ENCODE measurements around the gene GAPDH. TPM values are rescaled to one million over a fixed set of nuclear protein-coding genes. Genes with fewer than 3 reads are reported as not detected.

The GAPDH gene
- total RNA-seq, 1 donor from 2014 or later: 5,167 TPM

GRCh38 chr12:6535960-6536847, 1.9 kb downstream of the GAPDH start:
- FAIRE-seq (no peak), DNase-seq (ENCODE audit: low read depth) (no peak)
- Histone ChIP-seq H3K27me3 (ENCODE audit: insufficient read depth, low read length) (no peaks in the 10 kb centered on the region), H3K36me3 (ENCODE audit: insufficient read depth, low read length) (peaks cover 30% of the 10 kb centered on the region), H2AFZ (ENCODE audit: low read depth, low read length) (no peak overlapping the region), H3K79me2 (ENCODE audit: insufficient read depth, low read length) (peaks cover 36% of the 10 kb centered on the region), H3K27ac (ENCODE audit: low read depth, low read length) (peak overlapping the region; percentile 94), H4K20me1 (ENCODE audit: insufficient read depth, low read length) (peaks cover 58% of the 10 kb centered on the region), H3K4me1 (ENCODE audit: insufficient read depth, low read length) (peaks cover 54% of the 10 kb centered on the region), H3K4me3 (ENCODE audit: insufficient read depth, low read depth, low read length) (peak overlapping the region; percentile 95), H3K4me2 (ENCODE audit: low read length) (peak overlapping the region; percentile 99), H3K9me3 (ENCODE audit: insufficient read depth, low read depth, low read length) (no peaks in the 10 kb centered on the region), H3K9ac (ENCODE audit: low read length) (peak overlapping the region; percentile 98)
- TF ChIP-seq CTCF (IDR thresholded peaks at IDR 0.05; ENCODE audit: insufficient read depth, low read depth, low read length): no peak
- no peak for TF ChIP-seq EZH2 (IDR thresholded peaks at IDR 0.05; ENCODE audit: insufficient read depth, low read length)
- Mint-ChIP-seq H3K27me3 (ENCODE audit: low read depth, unreplicated experiment) (no peaks in the 10 kb centered on the region), H3K36me3 (ENCODE audit: low read depth, unreplicated experiment) (peaks cover 25% of the 10 kb centered on the region), H3K27ac (ENCODE audit: unreplicated experiment) (peak overlapping the region; percentile 85), H3K4me3 (ENCODE audit: unreplicated experiment) (peak overlapping the region; percentile 89), H3K9me3 (ENCODE audit: unreplicated experiment) (no peaks in the 10 kb centered on the region), H3K4me1 (ENCODE audit: low read depth, unreplicated experiment) (peaks cover 34% of the 10 kb centered on the region)

GRCh38 chr12:6536894-6537579, 2.7 kb downstream of the GAPDH start:
- peak overlapping the region; percentile 99 for H3K4me2 ChIP-seq (ENCODE audit: low read length)
- peaks cover 29% of the 10 kb centered on the region for H3K36me3 ChIP-seq (ENCODE audit: insufficient read depth, low read length)
- H3K9me3 ChIP-seq (ENCODE audit: insufficient read depth, low read depth, low read length): no peaks in the 10 kb centered on the region
- no peak overlapping the region for H2AFZ ChIP-seq (ENCODE audit: low read depth, low read length)
- Mint-ChIP-seq H3K27me3 (ENCODE audit: low read depth, unreplicated experiment) (no peaks in the 10 kb centered on the region), H3K36me3 (ENCODE audit: low read depth, unreplicated experiment) (peaks cover 27% of the 10 kb centered on the region), H3K4me1 (ENCODE audit: low read depth, unreplicated experiment) (peaks cover 30% of the 10 kb centered on the region), H3K4me3 (ENCODE audit: unreplicated experiment) (peak overlapping the region; percentile 89), H3K9me3 (ENCODE audit: unreplicated experiment) (no peaks in the 10 kb centered on the region), H3K27ac (ENCODE audit: unreplicated experiment) (peak overlapping the region; percentile 87)
- peak overlapping the region; percentile 98 for H3K9ac ChIP-seq (ENCODE audit: low read length)
- peaks cover 54% of the 10 kb centered on the region for H3K4me1 ChIP-seq (ENCODE audit: insufficient read depth, low read length)
- H3K4me3 ChIP-seq (ENCODE audit: insufficient read depth, low read depth, low read length): peak overlapping the region; percentile 95
- FAIRE-seq: no peak
- DNase-seq (ENCODE audit: low read depth): no peak
- H3K27me3 ChIP-seq (ENCODE audit: insufficient read depth, low read length): no peaks in the 10 kb centered on the region
- H3K79me2 ChIP-seq (ENCODE audit: insufficient read depth, low read length): peaks cover 40% of the 10 kb centered on the region
- H3K27ac ChIP-seq (ENCODE audit: low read depth, low read length): peak overlapping the region; percentile 94
- TF ChIP-seq EZH2 (IDR thresholded peaks at IDR 0.05; ENCODE audit: insufficient read depth, low read length) (no peak), CTCF (IDR thresholded peaks at IDR 0.05; ENCODE audit: insufficient read depth, low read depth, low read length) (no peak)
- H4K20me1 ChIP-seq (ENCODE audit: insufficient read depth, low read length): peaks cover 58% of the 10 kb centered on the region

Data from astrocyte (in vitro differentiated cells and primary cell).